ENCODE results near the gene MTNR1B. TPM values are rescaled to one million over a fixed set of nuclear protein-coding genes. Genes with fewer than 3 reads are reported as not detected.

Gene MTNR1B
- total RNA-seq, 1 donor from 2014 or later, result not detected

DNA sequence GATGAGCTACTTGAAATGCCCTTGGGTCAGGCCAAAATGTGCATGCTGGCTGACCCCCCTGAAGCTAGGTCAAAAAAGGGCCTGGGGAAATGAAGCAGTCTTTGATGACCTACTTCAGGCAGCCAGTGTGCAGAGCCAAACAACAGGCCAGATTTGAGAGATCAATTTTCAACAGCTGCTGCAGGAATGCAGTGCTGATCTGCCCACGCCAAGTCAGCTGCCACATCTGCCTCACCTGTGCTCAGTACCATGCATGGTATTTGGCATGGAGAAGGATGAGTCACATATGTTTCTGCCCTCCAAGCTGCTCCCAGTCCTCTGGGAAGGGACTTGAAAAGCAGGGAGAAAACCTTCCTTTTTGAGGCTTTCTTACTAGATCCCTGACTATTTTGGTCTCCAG, 35.8 kb downstream of the MTNR1B start:
- H3K4me3 ChIP-seq (ENCODE audit: low read depth, low read length), result no peak overlapping the region
- TF ChIP-seq, protein P1, sequence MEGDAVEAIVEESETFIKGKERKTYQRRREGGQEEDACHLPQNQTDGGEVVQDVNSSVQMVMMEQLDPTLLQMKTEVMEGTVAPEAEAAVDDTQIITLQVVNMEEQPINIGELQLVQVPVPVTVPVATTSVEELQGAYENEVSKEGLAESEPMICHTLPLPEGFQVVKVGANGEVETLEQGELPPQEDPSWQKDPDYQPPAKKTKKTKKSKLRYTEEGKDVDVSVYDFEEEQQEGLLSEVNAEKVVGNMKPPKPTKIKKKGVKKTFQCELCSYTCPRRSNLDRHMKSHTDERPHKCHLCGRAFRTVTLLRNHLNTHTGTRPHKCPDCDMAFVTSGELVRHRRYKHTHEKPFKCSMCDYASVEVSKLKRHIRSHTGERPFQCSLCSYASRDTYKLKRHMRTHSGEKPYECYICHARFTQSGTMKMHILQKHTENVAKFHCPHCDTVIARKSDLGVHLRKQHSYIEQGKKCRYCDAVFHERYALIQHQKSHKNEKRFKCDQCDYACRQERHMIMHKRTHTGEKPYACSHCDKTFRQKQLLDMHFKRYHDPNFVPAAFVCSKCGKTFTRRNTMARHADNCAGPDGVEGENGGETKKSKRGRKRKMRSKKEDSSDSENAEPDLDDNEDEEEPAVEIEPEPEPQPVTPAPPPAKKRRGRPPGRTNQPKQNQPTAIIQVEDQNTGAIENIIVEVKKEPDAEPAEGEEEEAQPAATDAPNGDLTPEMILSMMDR (conservative IDR thresholded peaks at IDR 0.05; ENCODE audit: low read depth, low read length), result no peak
- no peak for DNase-seq (ENCODE audit: low read depth)

DNA sequence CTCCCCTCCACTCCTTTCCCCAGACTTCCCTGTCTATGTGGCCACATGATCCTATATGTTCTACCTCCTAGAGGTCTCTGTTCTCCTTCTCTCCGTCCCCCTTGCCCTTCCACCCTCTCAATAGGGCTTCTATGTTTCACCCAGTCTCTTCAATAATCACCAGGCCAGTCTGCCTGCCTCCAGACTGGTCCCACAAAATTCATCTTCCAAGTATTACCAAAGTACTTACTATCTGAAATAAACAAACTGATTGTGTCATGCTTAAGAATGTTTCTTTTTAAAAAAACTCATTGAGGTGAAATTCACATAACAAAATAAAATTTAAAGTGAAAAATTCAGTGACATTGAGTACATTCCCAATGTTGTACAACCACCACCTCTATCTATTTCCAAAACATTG, 44.2 kb downstream of the MTNR1B start:
- no peak for DNase-seq (ENCODE audit: low read depth)
- TF ChIP-seq, protein P1 (conservative IDR thresholded peaks at IDR 0.05; ENCODE audit: low read depth, low read length), result no peak

DNA sequence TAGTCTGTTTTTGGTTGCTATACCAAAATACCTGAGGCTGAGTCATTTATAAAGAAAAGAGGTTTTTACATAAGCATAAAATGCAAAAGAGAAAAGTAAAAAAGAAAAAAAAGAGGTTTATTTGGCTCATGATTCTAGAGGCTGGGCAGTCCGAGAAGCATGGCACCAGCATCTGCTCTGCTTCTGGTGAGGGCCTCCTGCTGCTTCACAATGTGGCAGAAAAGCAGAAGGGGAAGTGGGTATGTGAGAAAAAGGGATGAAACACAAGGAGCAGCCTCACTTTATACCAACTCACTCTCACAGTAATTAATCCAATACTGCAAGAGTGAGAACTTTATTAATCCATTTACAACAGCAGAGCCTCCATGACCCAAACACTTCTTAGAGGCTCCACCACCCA, 47.1 kb downstream of the MTNR1B start:
- no peak overlapping the region for H3K4me3 ChIP-seq (ENCODE audit: low read depth, low read length)
- DNase-seq (ENCODE audit: low read depth), result no peak
- TF ChIP-seq, protein P1 (conservative IDR thresholded peaks at IDR 0.05; ENCODE audit: low read depth, low read length), result no peak

More for the DNA sequence above, 44.2 kb downstream of the MTNR1B start:
- H3K4me3 ChIP-seq (ENCODE audit: low read depth, low read length), result no peak overlapping the region

DNA sequence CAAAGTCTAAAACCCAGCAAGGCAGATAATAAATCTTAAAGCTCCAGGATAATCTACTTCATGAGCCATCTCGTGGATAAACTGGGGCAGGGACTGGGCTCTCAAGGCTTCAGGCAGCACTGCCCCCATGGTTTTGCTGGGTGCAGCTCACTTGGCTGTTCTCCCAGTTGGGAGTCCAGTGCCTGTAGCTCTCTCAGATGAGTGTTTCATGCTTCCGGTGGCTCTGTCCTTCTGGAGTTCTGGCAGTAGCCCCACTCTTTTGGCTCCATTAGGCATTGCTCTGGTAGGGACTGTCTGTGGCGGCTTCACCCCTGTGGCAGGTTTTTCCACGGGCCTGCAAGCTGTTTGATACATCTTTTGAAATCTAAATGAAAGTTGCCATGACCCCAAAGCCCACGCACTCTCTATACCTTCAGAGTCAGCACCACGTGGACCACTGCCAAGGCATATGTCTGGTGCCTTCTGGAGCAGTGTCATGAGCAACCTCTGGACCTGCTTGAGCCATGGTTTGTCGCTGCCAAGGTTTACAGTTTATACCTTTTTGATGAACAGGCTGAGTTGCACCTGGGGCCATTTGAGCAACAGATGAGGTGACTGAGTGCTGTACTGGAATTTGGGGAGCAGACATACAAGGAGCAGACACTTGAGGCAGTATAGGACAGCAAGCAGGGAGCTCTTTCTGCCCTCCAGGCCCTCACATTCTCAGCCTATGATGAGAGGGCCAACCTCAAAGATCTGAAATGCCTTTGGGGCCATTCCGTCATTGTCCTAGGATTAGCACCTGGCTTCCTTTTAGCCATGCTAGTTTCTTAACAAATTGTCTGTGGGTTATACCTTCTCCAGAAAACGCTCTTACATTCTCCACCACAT, 48.6 kb downstream of the MTNR1B start:
- no peak for DNase-seq (ENCODE audit: low read depth)

GRCh38 chr11:93020248-93021046, 51.0 kb downstream of the MTNR1B start:
- TF ChIP-seq, protein P1 (conservative IDR thresholded peaks at IDR 0.05; ENCODE audit: low read depth, low read length), result no peak
- H3K4me3 ChIP-seq (ENCODE audit: low read depth, low read length), result no peak overlapping the region
- peak; percentile 25 for DNase-seq (ENCODE audit: low read depth)

More for the DNA sequence above, 48.6 kb downstream of the MTNR1B start:
- TF ChIP-seq, protein P1 (conservative IDR thresholded peaks at IDR 0.05; ENCODE audit: low read depth, low read length), result no peak
- no peak overlapping the region for H3K4me3 ChIP-seq (ENCODE audit: low read depth, low read length)

DNA sequence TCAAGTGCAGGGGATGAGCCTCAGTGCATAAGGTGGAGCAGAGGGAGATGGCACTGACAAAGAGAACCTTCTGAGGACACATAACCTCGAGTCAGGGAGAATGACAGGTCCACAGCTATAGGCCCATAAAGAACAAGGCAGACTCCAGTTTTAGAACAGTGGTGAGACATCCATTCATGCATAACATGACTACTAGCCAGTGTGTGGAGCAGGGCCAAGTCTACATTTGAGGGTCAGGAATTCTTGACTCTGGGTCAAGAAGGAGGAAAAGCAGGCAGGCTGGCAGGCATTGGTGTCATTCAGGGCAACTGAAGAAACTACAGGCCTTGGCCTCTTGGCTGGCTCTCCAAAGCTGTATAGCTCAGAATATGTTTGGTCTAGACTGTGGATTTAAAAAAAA, 54.9 kb downstream of the MTNR1B start:
- H3K4me3 ChIP-seq (ENCODE audit: low read depth, low read length), result no peak overlapping the region
- peak; percentile 69 for DNase-seq (ENCODE audit: low read depth)
- TF ChIP-seq, protein P1 (conservative IDR thresholded peaks at IDR 0.05; ENCODE audit: low read depth, low read length), result no peak

Measured in epithelial cell of proximal tubule (primary cell).